ENCODE measurements around the gene EDN1.

EDN1 gene

GRCh38 chr6:12289933-12290820 is at the start of gene EDN1:
Gene EDN1, plus strand, starts transcription at chr6:12290361. Its CDS starts 269 bp downstream, at chr6:12290630.
- DNase-seq, result peak; percentile 77

GRCh38 chr6:12241493-12242175 is 48.5 kb upstream of the EDN1 start:
- no peak for DNase-seq

- DNase-seq, result no peak
These were observed 47.0 kb upstream of the EDN1 start for GRCh38 chr6:12243169-12243568.

- DNase-seq, result no peak
These were observed 44.8 kb upstream of the EDN1 start for GRCh38 chr6:12245360-12245759.

- DNase-seq, result no peak
These were observed 44.1 kb upstream of the EDN1 start for GRCh38 chr6:12245763-12246718.

GRCh38 chr6:12246900-12247299 is 43.3 kb upstream of the EDN1 start:
- DNase-seq, result no peak

GRCh38 chr6:12249541-12250382 is 40.4 kb upstream of the EDN1 start:
- no peak for DNase-seq

GRCh38 chr6:12250383-12250770 is 39.8 kb upstream of the EDN1 start:
- no peak for DNase-seq

- no peak for DNase-seq
These were observed 36.0 kb upstream of the EDN1 start for GRCh38 chr6:12254210-12254609.

- DNase-seq, result no peak
These were observed 32.0 kb upstream of the EDN1 start for GRCh38 chr6:12258191-12258590.

- DNase-seq, result no peak
These were observed 31.5 kb upstream of the EDN1 start for GRCh38 chr6:12258591-12259075.

GRCh38 chr6:12260458-12261093 is 29.6 kb upstream of the EDN1 start:
- no peak for DNase-seq

GRCh38 chr6:12261502-12261901 is 28.7 kb upstream of the EDN1 start:
- DNase-seq, result no peak

- DNase-seq, result no peak
These were observed 27.7 kb upstream of the EDN1 start for GRCh38 chr6:12262236-12263061.

- no peak for DNase-seq
These were observed 26.8 kb upstream of the EDN1 start for GRCh38 chr6:12263403-12263802.

GRCh38 chr6:12264671-12265070 is 25.5 kb upstream of the EDN1 start:
- no peak for DNase-seq

- DNase-seq, result no peak
These were observed 24.9 kb upstream of the EDN1 start for GRCh38 chr6:12265296-12265695.

- DNase-seq, result no peak
These were observed 24.4 kb upstream of the EDN1 start for GRCh38 chr6:12265791-12266190.

- DNase-seq, result no peak
These were observed 23.6 kb upstream of the EDN1 start for GRCh38 chr6:12266571-12266970.

- DNase-seq, result peak; percentile 36
These were observed 21.1 kb upstream of the EDN1 start for GRCh38 chr6:12269110-12269509.
